Measurements from ENCODE around the gene EPHB3.

The EPHB3 gene

GRCh38 chr3:184581331-184581855 lies 19.8 kb downstream of the EPHB3 start:
- no peak for DNase-seq (ENCODE audit: low read depth)

- DNase-seq (ENCODE audit: low read depth): no peak
These were observed 21.3 kb downstream of the EPHB3 start for GRCh38 chr3:184582646-184583577.

DNA sequence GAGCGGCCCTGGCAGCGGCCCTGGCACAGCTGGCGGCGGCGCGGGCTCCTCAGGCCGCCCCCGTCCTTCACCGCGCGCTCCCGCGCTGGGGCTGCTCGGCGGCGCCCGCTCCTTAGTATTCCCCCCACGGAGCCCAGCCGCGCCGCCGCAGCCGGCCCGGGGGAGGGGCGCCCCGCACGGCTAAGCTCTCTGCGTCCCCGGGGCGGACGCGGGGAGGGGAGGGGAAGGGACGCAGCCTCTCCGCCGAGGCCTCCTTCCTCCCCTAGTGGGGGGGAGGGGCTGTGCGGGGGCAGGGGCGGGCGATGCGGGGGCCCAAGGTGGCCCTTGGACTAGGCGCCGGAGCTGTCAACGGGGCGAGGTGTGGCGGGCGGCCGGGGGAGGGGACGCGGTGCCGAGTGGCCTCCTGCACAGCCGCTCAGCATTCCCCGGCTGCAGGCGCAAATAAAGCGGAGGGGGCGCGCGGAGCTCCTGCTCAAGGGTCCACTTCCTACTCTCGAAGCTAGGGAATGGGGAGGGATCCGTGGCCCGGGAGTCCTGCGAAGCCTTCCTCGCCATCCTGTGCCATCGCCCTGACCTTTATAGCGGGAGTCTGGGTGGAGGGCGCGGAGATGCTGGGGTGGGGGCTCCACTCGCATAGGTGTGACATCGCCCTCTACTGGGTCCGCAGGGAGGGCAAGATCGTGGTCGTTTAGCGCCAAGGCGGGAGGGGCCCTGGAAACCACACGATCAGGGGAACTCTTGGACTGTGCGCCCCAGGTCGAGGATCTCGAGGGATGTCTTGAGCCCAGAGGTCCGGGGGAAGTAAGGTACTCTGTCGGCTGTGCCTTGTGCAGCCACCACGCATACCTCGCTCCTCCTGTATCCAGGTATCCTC lies 22.2 kb downstream of the EPHB3 start:
- no peak for DNase-seq (ENCODE audit: low read depth)

DNA sequence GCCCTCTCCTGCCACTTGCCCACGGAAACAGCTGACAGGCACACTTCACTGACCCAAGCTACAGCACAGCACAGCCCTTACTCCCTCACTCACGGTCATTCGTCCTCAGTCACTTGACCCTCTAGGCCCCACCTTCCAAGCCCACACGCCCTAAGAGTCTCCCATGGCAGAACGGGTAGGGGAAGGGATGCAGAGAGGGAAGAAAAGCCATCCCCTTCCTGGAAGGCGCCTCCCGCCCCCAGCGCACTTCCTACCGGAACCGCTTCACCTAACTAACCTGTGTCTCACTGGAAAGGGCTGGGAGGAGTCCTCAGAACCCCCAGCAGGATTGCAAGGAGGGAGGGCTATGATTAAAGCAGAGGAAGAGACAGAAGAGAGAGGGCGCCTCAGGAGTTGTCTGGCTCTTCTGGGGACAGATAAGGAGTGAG lies 22.9 kb downstream of the EPHB3 start:
- DNase-seq (ENCODE audit: low read depth): no peak

- DNase-seq (ENCODE audit: low read depth): no peak
These were observed 24.0 kb downstream of the EPHB3 start for GRCh38 chr3:184585545-184585944.

GRCh38 chr3:184586851-184587250 lies 25.3 kb downstream of the EPHB3 start:
- DNase-seq (ENCODE audit: low read depth): no peak

GRCh38 chr3:184588776-184589175 lies 27.2 kb downstream of the EPHB3 start:
- no peak for DNase-seq (ENCODE audit: low read depth)

DNA sequence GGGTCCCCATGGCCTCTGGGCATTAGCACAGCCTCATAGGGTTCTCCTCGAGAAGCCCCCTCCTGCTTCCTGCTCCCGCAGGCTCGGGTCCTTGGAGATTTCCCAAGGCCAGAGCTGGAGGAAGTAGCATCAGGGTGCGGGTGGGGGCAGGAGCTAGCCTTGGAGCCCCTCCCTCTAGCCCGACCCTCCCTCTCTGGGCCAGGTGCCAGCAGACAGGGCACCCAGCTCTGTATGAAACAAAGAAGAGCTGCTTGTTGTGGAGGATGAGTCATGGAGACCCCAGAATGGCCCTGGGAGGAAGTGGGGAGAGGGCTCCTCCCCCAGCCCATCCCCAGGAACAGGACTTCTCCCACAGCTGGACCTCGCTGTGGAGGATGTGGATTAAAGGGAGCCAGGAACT lies 29.2 kb downstream of the EPHB3 start:
- no peak for DNase-seq (ENCODE audit: low read depth)

- DNase-seq (ENCODE audit: low read depth): no peak
These were observed 30.2 kb downstream of the EPHB3 start for GRCh38 chr3:184591789-184592188.

- no peak for DNase-seq (ENCODE audit: low read depth)
These were observed 31.0 kb downstream of the EPHB3 start for GRCh38 chr3:184592371-184593219.

GRCh38 chr3:184593220-184593927 lies 31.8 kb downstream of the EPHB3 start:
- no peak for DNase-seq (ENCODE audit: low read depth)

- DNase-seq (ENCODE audit: low read depth): no peak
These were observed 32.3 kb downstream of the EPHB3 start for GRCh38 chr3:184593928-184594303.

DNA sequence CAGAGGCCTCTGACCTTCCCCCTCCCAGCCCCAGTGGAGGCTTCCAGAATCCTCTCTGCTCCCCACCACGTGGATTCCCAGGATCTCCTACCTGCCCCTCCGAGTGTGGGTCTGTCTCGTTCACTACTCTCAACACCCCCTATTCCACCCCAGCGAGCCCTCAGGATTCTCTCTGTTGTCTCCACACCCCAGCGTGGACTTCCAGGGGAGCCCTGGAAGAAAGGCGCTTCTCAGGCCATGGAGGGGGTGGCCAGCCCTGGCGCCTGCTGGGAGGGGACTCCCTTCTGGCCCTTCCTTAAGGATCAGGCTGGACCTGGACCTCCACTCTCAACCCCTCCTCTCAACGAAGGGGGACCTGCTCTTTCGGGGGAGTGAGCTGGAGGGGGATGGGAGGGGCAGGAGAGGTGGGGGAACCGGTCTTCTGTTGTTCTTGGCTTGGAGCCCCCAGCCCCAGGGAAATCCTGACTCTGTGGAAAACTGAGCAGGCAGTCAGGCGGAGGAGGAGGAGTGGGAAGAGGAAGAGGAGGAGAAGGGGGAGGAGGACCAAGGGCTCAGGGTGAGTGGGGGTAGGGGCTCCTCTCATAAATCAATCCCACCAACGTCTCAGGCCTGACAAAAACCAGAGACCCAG lies 32.9 kb downstream of the EPHB3 start:
- no peak for DNase-seq (ENCODE audit: low read depth)

- no peak for DNase-seq (ENCODE audit: low read depth)
These were observed 34.1 kb downstream of the EPHB3 start for GRCh38 chr3:184595726-184596125.

- no peak for DNase-seq (ENCODE audit: low read depth)
These were observed 34.6 kb downstream of the EPHB3 start for GRCh38 chr3:184596233-184596632.

- DNase-seq (ENCODE audit: low read depth): no peak
These were observed 35.4 kb downstream of the EPHB3 start for GRCh38 chr3:184596886-184597575.

GRCh38 chr3:184597829-184598573 lies 36.4 kb downstream of the EPHB3 start:
- DNase-seq (ENCODE audit: low read depth): no peak

- no peak for DNase-seq (ENCODE audit: low read depth)
These were observed 37.0 kb downstream of the EPHB3 start for GRCh38 chr3:184598574-184598927.

DNA sequence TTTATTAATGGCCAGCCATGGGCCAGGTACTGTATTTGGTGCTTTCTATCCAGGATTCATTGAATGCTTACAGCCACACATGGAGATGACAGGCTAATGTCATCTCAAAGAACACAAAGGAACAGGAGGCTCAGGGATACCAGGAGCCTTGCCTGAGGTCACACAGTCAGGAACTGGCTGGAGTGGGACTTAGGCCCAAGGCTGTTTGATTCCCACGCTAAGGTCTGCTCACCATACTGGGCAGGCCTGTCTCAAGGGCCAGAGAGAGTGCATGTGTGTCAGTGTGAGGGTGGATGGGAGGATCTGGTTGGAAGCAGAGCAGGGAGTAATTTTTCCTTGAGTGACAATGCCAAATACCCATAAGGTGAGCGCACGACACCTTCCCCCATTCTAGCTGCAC lies 37.6 kb downstream of the EPHB3 start:
- no peak for DNase-seq (ENCODE audit: low read depth)
